HCT116 (cell line): ENCODE measurements around the gene DNPH1.

Experiments used
- CTCF ChIP-seq, 3 experiments: fragments of 200-600 bp in 1 of 3; sonication (generic) in 1 of 3; IDR thresholded peaks in 2 of 3; conservative IDR thresholded peaks in 1 of 3; 2 replicates each; pipeline ENCODE4 v1.5.1; 2012 to 2017; ENCODE audit warnings: low read depth in 2 of 3, low read length in 2 of 3, antibody characterized with exemption in 1 of 3, borderline replicate concordance in 1 of 3, control low read depth in 1 of 3, mild to moderate bottlenecking in 1 of 3, mixed read lengths in 1 of 3, mixed run types in 1 of 3, moderate library complexity in 1 of 3; ENCODE audit not compliant: insufficient read depth in 1 of 3
- EZH2phosphoT487 ChIP-seq: fragments of 200-600 bp; IDR thresholded peaks from 2 replicates; pipeline ENCODE4 v1.6.1; 2018; ENCODE audit warnings: antibody characterized with exemption, borderline replicate concordance
- JUND ChIP-seq: IDR thresholded peaks from 2 replicates; pipeline ENCODE4 v1.6.1; 2012
- POLR2A ChIP-seq: IDR thresholded peaks from 2 replicates; pipeline ENCODE4 v1.7.0; 2011; ENCODE audit warnings: borderline replicate concordance; ENCODE audit not compliant: insufficient read depth, insufficient read length; ENCODE audit errors: extremely low read depth
- POLR2AphosphoS5 ChIP-seq: IDR thresholded peaks from 2 replicates; pipeline ENCODE4 v1.6.1; 2011; ENCODE audit warnings: mild to moderate bottlenecking, low read depth, low read length, moderate library complexity
- RAD21 ChIP-seq: IDR thresholded peaks from 2 replicates; pipeline ENCODE4 v1.6.1; 2012; ENCODE audit warnings: low read depth, mild to moderate bottlenecking
- SIN3A ChIP-seq: IDR thresholded peaks from 2 replicates; pipeline ENCODE4 v1.6.1; 2012; ENCODE audit warnings: low read depth
- SRF ChIP-seq: IDR thresholded peaks from 2 replicates; pipeline ENCODE4 v1.6.1; 2012; ENCODE audit warnings: low read depth
- TCF7L2 ChIP-seq: IDR thresholded peaks from 2 replicates; pipeline ENCODE4 v1.7.0; 2011; ENCODE audit warnings: borderline replicate concordance, inconsistent platforms; ENCODE audit not compliant: insufficient read depth, insufficient read length; ENCODE audit errors: extremely low read depth
- YY1 ChIP-seq: IDR thresholded peaks from 2 replicates; pipeline ENCODE4 v1.6.1; 2011; ENCODE audit warnings: low read length, low read depth, moderate library complexity, mild to moderate bottlenecking; ENCODE audit not compliant: insufficient replicate concordance; ENCODE audit errors: extremely low read depth
- ZFX ChIP-seq: fragments of 450-650 bp; IDR thresholded peaks from 2 replicates; pipeline ENCODE4 v1.6.1; 2017
- ZNF274 ChIP-seq: fragments of 200-500 bp; sonication (Bioruptor generic); IDR thresholded peaks from 2 replicates; pipeline ENCODE4 v1.6.1; 2014; ENCODE audit warnings: mild to moderate bottlenecking, low read depth, low read length, inconsistent platforms
- TF ChIP-seq, protein P1 (sequence below): IDR thresholded peaks from 2 replicates; pipeline ENCODE4 v1.6.1; 2012

DNA sequence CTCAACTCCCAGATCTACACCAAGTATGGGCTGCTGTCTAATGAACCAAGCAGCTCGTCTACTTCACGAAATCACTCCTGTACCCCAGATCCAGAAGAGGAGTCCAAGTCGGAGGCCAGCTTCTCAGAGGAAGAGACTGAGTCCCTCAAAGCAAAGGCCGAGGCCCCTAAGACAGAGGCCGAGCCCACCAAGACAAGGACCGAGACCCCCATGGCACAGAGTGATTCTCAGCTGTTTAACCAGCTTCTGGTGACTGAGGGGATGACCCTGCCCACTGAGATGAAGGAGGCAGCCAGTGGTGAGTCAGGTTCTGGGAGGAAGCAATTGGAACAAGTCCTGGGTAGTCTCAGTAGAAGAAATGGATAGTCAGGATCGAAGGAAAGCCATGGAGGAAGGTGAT lies 41.5 kb downstream of the DNPH1 start:
- TF ChIP-seq CTCF (IDR thresholded peaks at IDR 0.05 in 2 of 3, conservative IDR thresholded peaks at IDR 0.05 in 1 of 3; ENCODE audit: borderline replicate concordance in 1 of 3, insufficient read depth in 1 of 3, low read depth in 2 of 3, low read length in 2 of 3) (no peak), JUND (no peak), ZFX (no peak), POLR2AphosphoS5 (no peak), SRF (no peak), EZH2phosphoT487 (no peak), POLR2A (no peak), YY1 (no peak), SIN3A (no peak), RAD21 (no peak), ZNF274 (no peak), TCF7L2 (no peak)
- TF ChIP-seq, protein P1, sequence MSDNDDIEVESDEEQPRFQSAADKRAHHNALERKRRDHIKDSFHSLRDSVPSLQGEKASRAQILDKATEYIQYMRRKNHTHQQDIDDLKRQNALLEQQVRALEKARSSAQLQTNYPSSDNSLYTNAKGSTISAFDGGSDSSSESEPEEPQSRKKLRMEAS, result no peak
